Omental fat pad (tissue), 4 donors: ENCODE measurements around the gene TNS1. TPM values are rescaled to one million over a fixed set of nuclear protein-coding genes. Genes with fewer than 3 reads are reported as not detected.

ENCODE experiments used
- ATAC-seq: fragments of 150-250 bp; one replicate; pipeline ENCODE4 v1.9.1; 2016; ENCODE audit warnings: mild to moderate bottlenecking, moderate library complexity; ENCODE audit not compliant: low FRiP score
- DNase-seq: peaks from one replicate; pipeline ENCODE4 v3.0.0-alpha.2; 2019; ENCODE audit warnings: low spot score
- total RNA-seq, 4 donors: library from RNA; depleted of rRNA; stranded (reverse); fragments of >200 nt; gene quantifications; one replicate each; pipeline ENCODE4 v1.1.0, GENCODE V29; 2016
- TF ChIP-seq, protein P1 (sequence below), 3 donors: fragments of 450-650 bp; IDR thresholded peaks; one replicate each; pipeline ENCODE4 v1.5.1; 2016 to 2017; ENCODE audit warnings: antibody characterized with exemption in 3 of 3, mild to moderate bottlenecking in 3 of 3, moderate library complexity in 2 of 3

Gene TNS1
- total RNA-seq, 4 donors from 2014 or later, result 135 to 453 (median 361) TPM

DNA sequence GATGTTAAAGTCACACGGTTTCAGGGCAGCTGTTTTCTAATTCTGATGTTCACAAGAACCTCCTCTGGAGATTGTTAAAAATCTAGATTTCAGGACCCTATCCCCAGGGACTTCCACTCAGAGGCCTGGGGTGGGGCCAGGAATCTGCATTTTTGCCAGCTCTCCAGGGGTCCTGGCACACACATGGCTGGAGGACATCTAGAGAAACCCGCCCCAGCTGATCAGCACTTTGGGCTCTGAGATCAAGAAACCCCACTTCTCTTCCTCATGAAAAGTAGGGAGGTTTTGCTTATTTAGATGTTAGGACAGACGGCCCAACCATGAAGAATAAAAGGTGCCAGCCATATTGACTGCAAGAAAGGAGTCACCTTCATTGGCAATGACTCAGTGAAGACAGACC lies 148.8 kb downstream of the TNS1 start:
- ATAC-seq, result no peak

DNA sequence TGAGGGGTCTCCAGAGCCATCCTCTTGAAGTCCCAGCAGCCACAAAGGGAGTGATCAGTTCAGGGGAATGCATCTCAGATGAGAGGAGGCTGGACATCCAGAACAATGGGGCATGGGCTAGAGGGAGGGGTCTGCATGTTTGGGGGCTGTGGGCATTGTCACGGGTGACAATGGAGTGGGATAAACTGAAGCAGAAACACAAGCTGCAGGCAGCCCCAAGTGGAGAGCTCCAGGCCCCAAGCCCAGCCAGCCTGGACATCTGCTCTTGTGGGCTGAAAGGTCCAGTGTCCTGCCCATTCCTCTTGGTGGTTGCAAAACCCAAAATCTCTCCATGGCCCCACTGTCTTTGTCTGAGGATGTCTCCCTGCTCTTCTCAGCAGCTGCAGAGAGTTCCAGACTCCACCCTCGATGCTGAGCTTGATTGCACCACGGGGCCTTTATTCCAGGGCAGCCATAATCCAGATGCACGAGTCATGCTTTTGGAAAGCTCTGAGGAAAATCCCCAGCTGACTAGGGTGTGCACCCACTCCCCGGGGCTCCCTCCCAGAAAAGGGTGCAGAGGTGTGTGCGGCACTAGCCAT lies 149.4 kb downstream of the TNS1 start:
- TF ChIP-seq, protein P1, sequence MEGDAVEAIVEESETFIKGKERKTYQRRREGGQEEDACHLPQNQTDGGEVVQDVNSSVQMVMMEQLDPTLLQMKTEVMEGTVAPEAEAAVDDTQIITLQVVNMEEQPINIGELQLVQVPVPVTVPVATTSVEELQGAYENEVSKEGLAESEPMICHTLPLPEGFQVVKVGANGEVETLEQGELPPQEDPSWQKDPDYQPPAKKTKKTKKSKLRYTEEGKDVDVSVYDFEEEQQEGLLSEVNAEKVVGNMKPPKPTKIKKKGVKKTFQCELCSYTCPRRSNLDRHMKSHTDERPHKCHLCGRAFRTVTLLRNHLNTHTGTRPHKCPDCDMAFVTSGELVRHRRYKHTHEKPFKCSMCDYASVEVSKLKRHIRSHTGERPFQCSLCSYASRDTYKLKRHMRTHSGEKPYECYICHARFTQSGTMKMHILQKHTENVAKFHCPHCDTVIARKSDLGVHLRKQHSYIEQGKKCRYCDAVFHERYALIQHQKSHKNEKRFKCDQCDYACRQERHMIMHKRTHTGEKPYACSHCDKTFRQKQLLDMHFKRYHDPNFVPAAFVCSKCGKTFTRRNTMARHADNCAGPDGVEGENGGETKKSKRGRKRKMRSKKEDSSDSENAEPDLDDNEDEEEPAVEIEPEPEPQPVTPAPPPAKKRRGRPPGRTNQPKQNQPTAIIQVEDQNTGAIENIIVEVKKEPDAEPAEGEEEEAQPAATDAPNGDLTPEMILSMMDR (IDR thresholded peaks at IDR 0.05), result no peak
- no peak for ATAC-seq
- DNase-seq, result no peak

More for the DNA sequence above, 148.8 kb downstream of the TNS1 start:
- no peak for DNase-seq
- TF ChIP-seq, protein P1 (IDR thresholded peaks at IDR 0.05), result no peak

DNA sequence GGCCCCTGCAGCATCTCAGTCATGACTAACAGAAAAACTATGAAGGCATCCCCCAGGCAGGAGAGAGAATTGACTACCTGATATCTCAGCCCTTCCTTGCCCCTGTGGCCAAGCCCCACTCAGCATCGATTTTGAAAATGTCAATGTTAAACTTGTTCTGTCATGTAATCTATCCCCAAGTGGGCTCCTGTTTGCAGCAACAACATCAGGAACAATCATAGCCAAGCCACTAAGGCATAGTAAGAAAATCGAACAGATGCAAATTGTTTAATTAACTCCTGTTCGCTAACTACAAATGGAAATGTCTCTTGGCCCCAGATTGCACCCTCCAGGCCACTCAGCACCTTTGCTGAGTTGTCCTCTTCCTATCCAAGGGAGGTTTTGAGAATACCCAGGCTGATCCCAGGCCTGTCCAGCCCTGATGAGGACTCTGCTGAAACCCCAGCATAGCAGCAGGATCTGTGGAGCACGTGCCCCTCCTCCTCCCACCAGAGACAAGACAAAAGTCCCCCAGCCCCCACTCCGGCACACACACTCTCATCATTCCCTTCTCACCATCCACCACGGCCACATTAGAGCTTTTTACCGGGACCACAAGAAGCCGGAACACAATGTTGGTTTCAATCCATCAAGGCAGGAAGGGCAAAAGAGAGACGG lies 150.1 kb downstream of the TNS1 start:
- ATAC-seq (no peak), DNase-seq (no peak)
- TF ChIP-seq, protein P1 (IDR thresholded peaks at IDR 0.05), result no peak

GRCh38 chr2:217851191-217852020 lies 151.4 kb downstream of the TNS1 start:
- DNase-seq (no peak), ATAC-seq (peak; percentile 19)
- TF ChIP-seq, protein P1 (IDR thresholded peaks at IDR 0.05), result no peak

GRCh38 chr2:217849154-217849975 lies 153.4 kb downstream of the TNS1 start:
- DNase-seq (no peak), ATAC-seq (no peak)
- TF ChIP-seq, protein P1 (IDR thresholded peaks at IDR 0.05), result no peak

GRCh38 chr2:217848351-217848957 lies 154.3 kb downstream of the TNS1 start:
- ATAC-seq (no peak), DNase-seq (no peak)
- TF ChIP-seq, protein P1 (IDR thresholded peaks at IDR 0.05), result no peak
